HG03354 (cell line): Measurements from ENCODE around the gene ATP13A5.

ENCODE experiments used
- ATAC-seq: cut with Tn5 transposase; IDR thresholded peaks from one replicate; pipeline ENCODE4 v1.9.1; 2021; ENCODE audit warnings: mild to moderate bottlenecking; ENCODE audit not compliant: unreplicated experiment, poor library complexity, severe bottlenecking

ATP13A5 gene

DNA sequence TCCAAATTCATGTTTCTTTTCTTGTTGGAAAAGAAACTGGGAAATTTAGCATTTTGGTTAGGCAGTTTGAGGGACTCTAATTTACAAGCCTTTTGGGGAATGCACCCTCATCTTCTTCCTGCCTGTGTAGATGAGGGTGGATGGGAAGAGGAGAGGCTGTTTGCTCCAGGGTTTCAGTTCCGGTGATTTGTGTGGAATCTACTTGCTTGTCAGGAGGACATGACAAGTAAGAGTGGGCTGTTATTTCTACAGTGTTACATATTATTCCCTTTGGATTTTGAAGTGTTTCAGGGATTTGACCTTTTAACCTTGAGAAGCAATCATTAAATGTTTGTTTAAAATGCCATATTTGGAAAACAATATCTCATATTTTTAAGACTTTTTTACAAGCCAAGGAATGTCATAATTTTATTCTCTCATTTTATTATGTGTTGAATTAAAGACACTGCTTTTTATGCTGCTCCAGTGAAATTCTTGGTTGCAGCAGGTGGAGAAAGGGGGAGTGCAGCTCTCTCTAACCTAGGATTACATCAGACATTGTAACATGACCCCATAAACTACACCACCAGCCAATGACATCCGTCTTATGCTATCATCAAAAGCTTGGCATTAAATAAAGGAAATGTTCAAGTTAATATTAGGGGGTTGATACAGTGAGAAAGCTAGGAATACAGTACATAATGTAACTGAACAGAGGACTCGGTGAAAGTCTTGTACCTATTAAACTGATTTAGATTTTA is 107.3 kb downstream of the ATP13A5 start:
- ATAC-seq, result no peak

DNA sequence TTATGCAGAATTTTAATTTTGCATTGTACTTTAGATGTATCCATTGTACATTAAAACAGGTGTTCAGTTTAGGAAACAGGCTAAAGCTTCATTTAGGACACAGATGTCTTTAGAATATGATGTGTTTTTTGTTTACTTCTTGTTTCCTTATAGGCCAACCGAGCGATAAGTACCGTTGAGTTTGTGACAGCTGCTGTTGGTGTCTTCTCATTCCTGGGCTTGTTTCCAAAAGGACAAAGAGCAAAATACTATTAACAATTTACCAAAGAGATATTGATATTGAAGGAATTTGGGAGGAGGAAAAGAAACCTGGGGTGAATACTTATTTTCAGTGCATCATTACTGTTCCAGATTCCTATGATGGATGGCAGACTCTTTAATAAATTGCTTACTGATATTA is 108.1 kb downstream of the ATP13A5 start:
- ATAC-seq, result no peak

DNA sequence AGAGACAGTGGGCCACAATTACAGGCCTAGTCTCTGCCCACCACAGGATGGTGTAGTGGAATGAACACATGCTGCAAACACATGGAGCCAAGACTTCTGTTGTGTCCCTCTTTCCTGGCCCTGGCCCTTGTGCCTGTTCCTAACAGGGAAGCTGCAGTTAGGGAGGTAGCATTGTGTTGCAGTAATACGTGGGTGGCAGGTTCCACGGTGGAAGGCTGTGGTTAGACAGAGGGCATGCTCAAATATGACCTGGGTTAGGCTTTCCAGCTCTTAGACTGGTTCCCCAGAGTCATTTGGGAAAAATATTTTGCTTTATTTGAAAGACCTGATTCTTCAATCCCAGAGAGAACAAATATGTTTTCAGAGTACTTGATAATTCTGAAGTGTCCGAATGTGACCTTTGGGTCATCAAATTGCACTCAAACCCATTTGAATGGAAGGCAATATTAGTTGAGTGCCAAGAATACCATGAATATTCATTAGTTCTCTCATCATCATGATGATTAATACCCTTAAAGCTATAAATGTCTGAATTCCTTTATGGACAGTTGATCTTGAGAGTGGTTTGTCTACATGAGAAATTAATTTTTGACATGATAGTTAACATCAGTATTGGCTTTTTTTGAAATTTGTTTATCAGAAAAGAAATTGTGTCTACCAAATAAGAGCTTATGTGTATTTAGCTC is 109.1 kb downstream of the ATP13A5 start:
- no peak for ATAC-seq

DNA sequence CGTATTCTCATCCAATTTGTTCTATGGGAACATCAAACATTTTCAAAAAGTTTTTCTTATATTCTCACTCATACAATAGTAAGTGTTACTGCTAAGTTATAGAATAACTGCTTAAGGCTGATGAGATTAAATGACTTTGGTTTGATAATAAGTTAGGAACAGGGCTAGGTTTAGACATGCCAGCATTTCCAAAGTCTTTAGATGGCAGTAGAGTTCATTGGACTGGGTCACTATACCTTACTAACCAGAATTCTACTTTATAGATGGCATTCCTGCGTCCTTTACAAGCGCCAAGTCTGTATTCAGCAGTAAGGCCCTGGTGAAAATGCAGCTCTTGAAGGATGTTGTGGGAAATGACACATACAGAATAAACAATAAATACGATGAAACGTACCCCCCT is 115.8 kb downstream of the ATP13A5 start:
- no peak for ATAC-seq

DNA sequence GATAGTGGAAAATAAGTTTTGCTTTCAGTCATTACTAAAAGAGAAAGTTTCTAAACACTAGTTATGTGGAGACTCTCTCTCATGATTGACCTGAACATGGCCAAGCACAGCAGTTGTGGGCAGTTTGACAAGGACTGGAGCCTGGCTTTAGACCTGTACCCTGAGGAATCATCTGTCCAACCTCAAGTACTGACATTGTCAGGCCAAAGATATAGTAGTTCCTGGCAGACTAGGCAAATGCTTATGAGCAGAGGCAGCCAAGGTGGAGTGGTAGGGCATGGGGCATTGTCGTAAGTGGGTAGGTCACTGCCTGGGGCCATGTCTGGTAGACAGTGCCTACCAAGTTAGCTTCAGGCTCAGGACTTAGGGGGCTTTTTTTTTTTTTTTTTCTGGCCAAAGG is 116.6 kb downstream of the ATP13A5 start:
- no peak for ATAC-seq

DNA sequence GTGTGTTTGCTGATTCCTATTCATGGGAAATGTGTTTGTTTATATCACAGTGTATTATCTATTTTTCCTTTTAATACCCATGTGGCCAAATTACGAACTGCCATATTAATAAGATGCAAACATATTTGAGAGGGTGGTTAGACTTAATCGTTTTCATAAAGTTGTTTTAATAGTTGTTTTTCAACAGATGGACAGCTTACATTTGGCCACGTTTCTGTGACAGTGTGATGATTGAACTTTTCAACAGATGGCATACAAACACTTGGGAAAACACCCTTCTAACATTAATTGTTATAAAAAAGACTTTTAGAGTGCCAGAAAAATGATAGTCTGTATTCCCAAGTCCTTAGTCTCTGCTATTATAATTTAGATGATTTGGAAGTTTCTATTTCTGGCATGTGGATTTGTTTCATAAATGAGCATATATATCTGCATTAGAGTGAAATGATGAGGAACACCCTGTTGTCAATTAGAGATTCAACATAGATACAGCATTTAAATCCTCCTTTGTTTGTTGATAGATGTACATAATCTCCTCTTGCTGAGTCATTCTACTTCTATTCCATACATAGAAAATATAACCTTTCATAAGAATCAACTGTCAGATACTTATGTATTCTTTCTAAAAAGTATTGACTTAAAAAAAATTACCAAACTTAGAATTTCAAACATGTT is 124.4 kb downstream of the ATP13A5 start:
- ATAC-seq, result no peak

DNA sequence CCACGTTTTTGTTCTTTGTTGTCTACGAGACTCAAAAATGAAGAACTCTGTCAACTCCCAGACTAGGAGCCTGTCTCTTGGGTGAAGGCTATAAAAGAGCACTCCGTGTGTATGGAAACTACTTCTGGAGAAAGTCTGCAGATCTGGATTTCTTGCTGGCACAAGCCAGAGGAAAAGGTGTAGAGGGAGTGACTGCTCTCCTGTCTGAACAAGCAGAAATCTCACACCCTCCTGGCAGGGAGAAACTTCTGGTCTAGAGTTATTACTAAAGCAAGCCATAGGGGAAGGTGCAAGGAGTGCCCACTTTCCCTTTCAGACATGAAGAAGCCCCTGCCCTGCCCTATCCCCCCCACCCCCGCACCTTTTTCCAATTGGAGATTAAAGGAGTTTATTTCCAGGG is 128.1 kb downstream of the ATP13A5 start:
- no peak for ATAC-seq

DNA sequence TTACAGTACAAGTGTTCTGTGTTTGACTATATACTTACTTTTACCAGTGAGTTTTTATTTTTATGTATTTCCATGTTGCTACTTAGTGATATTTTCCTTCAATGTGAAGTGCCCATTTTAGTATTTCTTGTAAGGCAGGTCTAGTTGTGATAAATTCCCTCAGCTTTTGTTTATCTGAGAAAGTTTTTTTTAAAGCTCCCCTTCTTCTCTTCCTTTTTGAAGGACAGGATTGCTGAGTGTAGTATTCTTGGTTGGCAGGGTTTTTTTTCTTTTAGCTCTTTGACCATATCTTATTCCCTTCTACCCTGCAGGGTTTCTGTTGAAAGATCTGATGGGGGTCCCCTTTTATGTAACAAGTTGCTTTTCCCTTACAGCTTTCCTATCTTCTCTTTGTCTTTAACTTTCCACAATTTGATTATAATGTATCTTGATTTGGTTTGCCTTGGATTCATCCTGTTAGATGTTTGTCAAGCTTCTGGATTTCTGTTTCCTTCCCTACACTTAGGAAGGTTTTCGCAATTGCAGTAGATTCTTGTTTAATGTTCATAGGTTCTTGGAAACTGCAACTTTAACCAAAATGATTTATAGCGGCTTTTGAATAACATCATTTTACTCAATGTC is 129.6 kb downstream of the ATP13A5 start:
- ATAC-seq, result no peak

DNA sequence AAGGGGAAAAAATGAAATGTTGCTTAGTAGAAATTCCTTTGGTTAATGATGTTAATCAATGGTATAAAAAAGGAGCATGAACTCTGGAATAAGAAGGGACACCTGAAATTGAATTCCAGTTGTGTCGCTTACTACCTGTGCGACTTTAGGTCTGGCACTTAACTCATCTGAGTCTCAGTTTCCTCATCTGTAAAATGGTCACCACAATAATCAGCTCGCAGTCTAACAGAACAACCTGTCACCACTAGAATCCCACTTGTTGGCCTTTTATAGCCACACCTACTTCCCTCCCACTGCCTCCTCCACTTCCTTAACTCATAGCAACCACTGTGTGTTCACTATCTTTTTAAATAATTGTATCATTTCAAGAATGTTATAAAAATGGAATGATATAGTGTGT is 135.0 kb downstream of the ATP13A5 start:
- ATAC-seq, result no peak

DNA sequence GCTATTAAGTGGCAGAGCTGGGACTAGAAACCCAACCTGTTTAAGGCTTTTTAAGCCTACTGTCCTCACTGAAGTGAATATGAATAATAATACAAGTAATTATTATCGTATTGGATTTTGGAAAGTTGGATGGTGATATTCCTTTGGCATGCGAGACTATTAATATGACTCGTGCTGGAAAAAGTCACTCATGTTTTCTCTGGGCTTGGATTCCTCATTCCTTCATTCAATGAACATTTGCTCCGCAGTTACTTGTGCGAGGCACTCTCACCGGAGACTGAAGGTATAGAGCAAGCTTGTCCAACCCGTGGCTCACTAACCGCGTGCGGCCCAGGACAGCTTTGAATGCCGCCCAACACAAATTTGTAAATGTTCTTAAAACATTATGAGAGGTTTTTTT is 136.8 kb downstream of the ATP13A5 start:
- ATAC-seq, result no peak

DNA sequence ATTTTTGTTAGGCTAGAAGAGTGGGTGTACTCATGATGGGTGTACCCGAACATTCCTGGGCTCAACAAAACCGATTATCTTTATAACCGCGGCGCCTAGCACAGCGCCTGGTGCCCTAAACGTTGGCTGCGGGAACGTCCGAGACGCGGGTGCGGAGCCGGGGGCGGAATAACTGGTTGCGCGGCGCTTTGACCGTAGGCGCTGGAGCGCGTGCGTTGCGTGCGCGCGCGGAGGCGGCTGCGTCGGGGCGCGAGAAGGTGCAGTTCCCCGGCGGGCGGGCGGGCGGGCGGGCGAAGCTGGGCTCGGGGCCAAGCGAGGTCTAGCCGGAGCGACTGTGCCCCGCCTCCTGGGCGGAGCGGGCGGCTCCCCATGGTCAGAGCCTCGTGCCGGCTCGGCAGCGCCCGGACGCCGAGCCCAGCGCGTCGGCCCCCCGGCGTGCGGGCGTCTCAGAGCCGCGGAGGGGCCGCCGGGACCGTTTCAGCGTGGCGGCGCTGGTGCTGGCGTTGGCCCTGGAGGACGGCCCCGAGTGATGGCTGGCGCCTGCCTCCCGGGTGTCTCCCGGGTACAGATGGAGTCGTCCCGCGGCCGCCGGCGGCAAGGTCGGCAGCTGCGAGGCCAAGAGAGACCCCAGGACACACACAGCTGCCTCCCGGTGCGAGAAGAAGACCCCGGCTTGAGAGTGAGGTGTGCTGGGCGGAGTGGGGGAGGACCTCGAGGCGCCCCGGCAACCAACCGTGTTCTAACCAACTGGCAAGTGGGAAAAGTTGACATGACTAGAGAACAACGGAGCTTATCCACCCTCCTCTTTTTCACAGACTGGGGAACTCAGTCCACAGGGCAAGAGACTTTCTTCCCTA is 137.5 kb downstream of the ATP13A5 start, which contains the start of gene PLAAT1:
Gene PLAAT1, plus strand, starts transcription at position 373 of the 857 bp plus-strand sequence. CDS start 14,429 bp downstream, outside the sequence.
- peak; percentile 70 for ATAC-seq

DNA sequence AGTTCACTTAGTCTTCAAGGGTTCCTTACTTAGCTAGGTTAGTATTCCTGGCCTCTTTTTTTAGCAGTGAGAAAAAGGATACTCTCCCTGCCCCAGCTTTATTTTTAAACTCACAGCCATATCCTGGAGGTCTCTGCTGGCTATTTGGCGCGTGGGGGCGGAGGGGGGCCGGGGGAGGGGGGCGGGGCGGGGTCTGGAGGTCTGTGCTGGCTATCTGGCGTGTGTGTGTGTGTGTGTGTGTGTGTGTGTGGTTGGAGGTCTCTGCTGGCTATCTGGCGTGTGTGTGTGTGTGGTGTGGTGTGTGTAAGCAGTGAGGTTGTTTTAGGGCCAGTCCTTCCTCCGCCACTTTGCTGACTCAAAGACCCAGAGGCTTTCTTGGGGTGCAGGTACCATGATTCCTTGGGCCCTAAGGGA is 138.1 kb downstream of the ATP13A5 start:
- peak; percentile 15 for ATAC-seq

DNA sequence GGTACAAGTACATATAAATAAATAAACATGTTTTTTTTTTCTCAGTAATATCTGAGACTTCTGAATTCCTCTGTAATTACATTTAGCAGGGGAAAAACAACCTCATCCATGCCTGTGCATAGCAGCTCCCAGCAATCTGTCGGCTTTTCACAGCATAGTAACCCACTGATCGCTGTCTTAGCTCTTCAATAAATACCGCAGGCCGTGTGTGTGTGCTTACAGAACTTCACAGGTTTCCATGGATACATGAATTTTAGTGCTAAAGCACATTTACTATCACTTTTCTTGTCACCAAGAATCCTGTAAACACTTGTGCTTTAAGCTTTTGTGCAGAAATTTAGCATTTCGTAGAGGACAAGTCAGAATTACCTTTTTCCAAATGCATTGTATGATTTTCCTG is 141.5 kb downstream of the ATP13A5 start:
- ATAC-seq, result no peak

DNA sequence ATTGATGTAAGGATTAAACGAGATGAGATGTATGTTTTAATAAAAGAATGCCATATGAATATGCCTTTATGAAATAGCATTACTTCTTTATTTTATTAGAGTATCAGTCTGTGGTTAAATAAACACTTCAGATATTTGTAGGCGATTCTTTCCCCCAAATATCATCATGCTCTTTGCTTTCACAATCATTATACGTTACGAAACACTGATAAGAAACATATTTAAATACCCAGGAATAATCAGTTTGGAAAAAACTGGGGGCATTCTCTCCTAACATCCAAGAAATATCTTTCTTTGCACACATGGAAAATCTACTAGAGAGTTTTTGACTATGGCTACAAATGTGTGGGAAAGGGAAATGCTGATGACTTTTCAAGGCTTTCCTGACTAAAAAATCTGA is 142.0 kb downstream of the ATP13A5 start:
- no peak for ATAC-seq

DNA sequence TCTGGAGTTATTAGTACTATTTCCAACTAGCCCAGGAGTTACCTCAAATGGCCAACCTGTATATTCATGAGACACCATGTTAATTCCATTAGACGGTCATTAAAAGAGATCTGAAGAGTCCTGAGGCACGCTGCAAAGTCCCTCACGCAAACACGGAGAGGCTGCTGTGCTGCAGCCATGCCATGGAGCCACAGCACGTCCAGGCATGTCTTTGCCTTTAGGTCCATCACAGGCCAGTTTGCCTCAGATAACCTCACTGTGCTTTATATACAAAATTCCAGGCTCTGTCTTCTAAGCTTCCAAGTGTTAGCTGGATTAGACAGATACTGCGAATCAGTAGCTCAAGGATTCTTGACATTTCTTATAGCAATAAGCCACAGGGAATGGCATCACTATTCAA is 147.4 kb downstream of the ATP13A5 start:
- no peak for ATAC-seq

DNA sequence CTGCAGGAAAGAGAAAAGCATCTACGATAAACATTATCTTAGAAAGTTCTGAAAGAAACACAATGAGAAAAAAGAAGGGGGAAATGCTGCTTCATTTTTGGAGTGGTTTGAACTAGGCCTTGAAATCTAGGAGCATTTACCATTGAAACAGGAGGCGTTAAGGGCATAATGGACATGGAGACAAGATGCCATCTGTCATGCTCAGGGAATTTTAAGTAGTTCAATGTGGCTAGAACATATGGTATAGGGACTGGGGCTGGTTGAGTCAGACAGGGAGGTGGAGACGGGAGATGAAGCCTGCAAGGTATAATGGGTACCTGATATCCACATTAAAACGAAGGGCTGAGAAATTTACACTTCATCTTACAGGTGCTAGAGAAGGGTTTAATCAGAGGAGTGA is 147.9 kb downstream of the ATP13A5 start:
- ATAC-seq, result no peak

DNA sequence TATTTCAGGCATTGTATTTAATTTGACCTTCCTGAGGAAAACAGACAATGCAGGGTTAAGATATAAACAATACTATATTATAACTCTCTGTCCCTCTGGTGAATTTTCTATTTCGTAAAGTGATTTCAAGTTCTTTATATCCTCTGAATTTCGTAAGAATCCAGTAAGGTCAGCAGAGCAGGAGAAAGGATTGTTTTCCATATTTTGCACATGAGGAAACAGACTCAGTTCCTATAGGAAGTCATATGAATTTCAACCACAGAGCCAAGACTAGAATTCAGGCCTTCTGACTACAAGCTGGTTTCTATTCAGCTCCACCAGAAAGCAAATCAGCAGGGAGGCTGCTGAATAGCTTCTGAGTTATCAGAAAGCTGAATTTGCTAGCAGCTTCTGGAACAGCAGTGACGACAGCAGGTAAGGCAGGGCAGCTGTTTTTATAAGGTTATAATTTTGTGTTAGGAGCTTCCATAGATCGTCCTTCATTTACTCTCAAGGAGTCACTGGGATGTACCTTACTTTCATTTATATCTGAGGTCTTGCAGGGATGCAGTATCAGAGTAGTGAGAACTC is 148.6 kb downstream of the ATP13A5 start:
- no peak for ATAC-seq

DNA sequence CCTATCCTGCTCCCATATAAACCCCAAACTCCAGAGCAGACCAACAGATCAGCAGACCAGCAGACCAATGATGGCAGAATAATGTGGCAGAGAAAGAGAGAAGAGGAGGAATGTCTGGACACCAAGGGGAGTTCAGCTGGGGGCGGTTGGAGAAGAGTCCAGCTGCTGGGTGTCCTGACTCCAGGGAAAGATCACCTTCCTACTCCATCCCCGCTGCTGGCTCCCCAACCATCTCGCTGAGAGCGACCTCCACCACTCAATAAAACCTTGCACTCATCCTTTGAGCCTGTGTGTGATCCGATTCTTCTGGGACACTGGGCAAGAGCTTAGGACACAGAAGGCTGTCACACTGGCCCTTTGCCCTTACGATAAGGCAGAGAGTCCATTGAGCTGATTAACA is 150.3 kb downstream of the ATP13A5 start:
- ATAC-seq, result no peak
